Left ventricle myocardium superior (tissue), 1 donor: Measurements from ENCODE around the gene KCNE1. TPM values are rescaled to one million over a fixed set of nuclear protein-coding genes. Genes with fewer than 3 reads are reported as not detected.

ENCODE experiments used
- ATAC-seq: fragments of 200-7000 bp; cut with Tn5 transposase; one replicate; pipeline ENCODE4 v1.9.1; 2020; ENCODE audit warnings: mild to moderate bottlenecking, moderate library complexity
- DNase-seq: peaks from one replicate; pipeline ENCODE4 v3.0.0-alpha.2; 2020
- intact Hi-C: fragments of 100-400 bp; cut with micrococcal nuclease; formaldehyde crosslinking; loops from one replicate; pipeline ENCODE4 v1.11.0; 2022
- total RNA-seq: library from RNA; stranded (reverse); fragmentation: NEBNext Ultra II Directional; extraction: Animal tissue kit (Norgen Biotek cat#: 25700); gene quantifications from one replicate; pipeline ENCODE4 v1.2.1, GENCODE V29; 2021
- donor health status: DM: no; HTN: yes; CAD: no; lungs with severe emphysema.

The KCNE1 gene
- total RNA-seq, 1 donor from 2014 or later: 5.3 TPM

- intact Hi-C loops: no loop called here
- ATAC-seq (no peak), DNase-seq (no peak)
These were observed 25.8 kb upstream of the KCNE1 start for GRCh38 chr21:34537838-34538237.

- intact Hi-C loops: no loop called here
- peak; percentile 51 for ATAC-seq
These were observed 24.8 kb upstream of the KCNE1 start for GRCh38 chr21:34536820-34537219.

GRCh38 chr21:34536311-34536710 is 24.3 kb upstream of the KCNE1 start:
- no peak for DNase-seq
- ATAC-seq: no peak
- intact Hi-C loops: no loop called here

More at GRCh38 chr21:34536820-34537219, 24.8 kb upstream of the KCNE1 start:
- no peak for DNase-seq

GRCh38 chr21:34535886-34536285 is 23.9 kb upstream of the KCNE1 start:
- intact Hi-C loops: no loop called here

GRCh38 chr21:34534522-34534921 is 22.5 kb upstream of the KCNE1 start:
- intact Hi-C loops: no loop called here
- ATAC-seq (no peak), DNase-seq (no peak)

More at GRCh38 chr21:34535886-34536285, 23.9 kb upstream of the KCNE1 start:
- ATAC-seq (no peak), DNase-seq (no peak)

- intact Hi-C loops: no loop called here
- DNase-seq (no peak), ATAC-seq (no peak)
These were observed 21.9 kb upstream of the KCNE1 start for GRCh38 chr21:34533938-34534337.

GRCh38 chr21:34531399-34531798 is 19.4 kb upstream of the KCNE1 start:
- ATAC-seq: peak; percentile 62
- intact Hi-C loops: no loop called here
- DNase-seq: no peak

- no peak for DNase-seq
- intact Hi-C loops: no loop called here
- no peak for ATAC-seq
These were observed 18.3 kb upstream of the KCNE1 start for GRCh38 chr21:34530261-34530660.

- ATAC-seq: no peak
- DNase-seq: no peak
- intact Hi-C loops: no loop called here
These were observed 16.1 kb upstream of the KCNE1 start for GRCh38 chr21:34528131-34528561.

GRCh38 chr21:34526618-34527290 is 14.7 kb upstream of the KCNE1 start:
- peak; percentile 65 for DNase-seq
- ATAC-seq: peak; percentile 85
- intact Hi-C loops: no loop called here

GRCh38 chr21:34526241-34526617 is 14.2 kb upstream of the KCNE1 start:
- DNase-seq (no peak), ATAC-seq (no peak)
- intact Hi-C loops: no loop called here

- intact Hi-C loops: no loop called here
- ATAC-seq (peak; percentile 24), DNase-seq (no peak)
These were observed 12.9 kb upstream of the KCNE1 start for GRCh38 chr21:34524646-34525601.

GRCh38 chr21:34523019-34523555 is 11.1 kb upstream of the KCNE1 start:
- intact Hi-C loops: no loop called here
- ATAC-seq: no peak
- no peak for DNase-seq

GRCh38 chr21:34522284-34522683 is 10.3 kb upstream of the KCNE1 start:
- intact Hi-C loops: no loop called here

GRCh38 chr21:34521561-34521960 is 9.6 kb upstream of the KCNE1 start:
- ATAC-seq (no peak), DNase-seq (no peak)
- intact Hi-C loops: no loop called here

More at GRCh38 chr21:34522284-34522683, 10.3 kb upstream of the KCNE1 start:
- DNase-seq: no peak
- no peak for ATAC-seq

- DNase-seq: peak; percentile 61
- intact Hi-C loops: no loop called here
- peak; percentile 27 for ATAC-seq
These were observed 8.9 kb upstream of the KCNE1 start for GRCh38 chr21:34520764-34521508.

- DNase-seq (no peak), ATAC-seq (no peak)
- intact Hi-C loops: no loop called here
These were observed 8.3 kb upstream of the KCNE1 start for GRCh38 chr21:34520281-34520680.

GRCh38 chr21:34519694-34520093 is 7.7 kb upstream of the KCNE1 start:
- DNase-seq (no peak), ATAC-seq (no peak)
- intact Hi-C loops: no loop called here

GRCh38 chr21:34519016-34519415 is 7.0 kb upstream of the KCNE1 start:
- DNase-seq: no peak
- intact Hi-C loops: no loop called here

More at GRCh38 chr21:34519016-34519415, 7.0 kb upstream of the KCNE1 start:
- ATAC-seq: no peak
